NCI-H146 (cell line): ENCODE measurements around the gene ACBD4.
"Not testable (repeated sequence)": the region's sequence is repeated elsewhere in the genome, so short reads cannot be mapped to it uniquely, and the experiment has no call there.

Source experiments
- DNase-seq: peaks from one replicate; lab custom pipeline; 2025; lab: John Stamatoyannopoulos, UW

The ACBD4 gene

GRCh38 chr17:45119964-45120363 is 15.5 kb upstream of the ACBD4 start:
- no peak for DNase-seq

GRCh38 chr17:45120558-45120957 is 14.9 kb upstream of the ACBD4 start:
- DNase-seq = no peak

- DNase-seq = no peak
Measured at GRCh38 chr17:45121055-45121454, 14.4 kb upstream of the ACBD4 start.

DNA sequence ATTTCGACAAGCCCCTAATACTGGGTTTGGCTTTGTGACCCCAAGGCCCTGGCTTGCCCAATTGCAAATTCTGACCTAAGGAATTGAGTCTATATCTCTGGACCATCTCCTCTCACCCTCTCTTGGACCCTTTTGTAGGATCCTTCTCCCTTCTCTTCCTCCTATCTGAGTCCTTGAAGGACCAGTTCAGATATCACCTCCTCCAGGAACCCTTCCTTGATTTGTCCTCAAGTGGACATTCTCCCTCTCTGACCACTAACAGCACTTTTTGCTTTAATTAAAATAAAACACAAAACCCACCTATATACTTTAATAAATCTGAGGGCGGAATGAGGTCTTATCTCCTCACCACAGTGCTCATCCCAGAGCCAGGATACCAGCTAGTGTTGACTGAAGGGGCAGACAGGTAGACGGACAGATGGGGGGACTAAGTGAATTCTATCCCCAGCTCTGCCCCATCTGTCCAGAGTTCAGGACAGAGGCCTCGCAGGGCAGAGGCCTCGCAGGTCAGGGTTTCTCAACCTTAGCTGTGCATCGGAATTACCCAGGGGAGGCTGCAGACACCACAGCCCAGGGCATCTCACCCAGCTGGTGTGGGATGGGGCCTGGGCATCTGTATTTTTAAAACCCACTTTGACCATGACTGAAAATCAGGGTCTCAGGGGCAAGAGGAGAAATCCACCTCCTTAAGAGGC is 12.3 kb upstream of the ACBD4 start:
- DNase-seq = no peak

DNA sequence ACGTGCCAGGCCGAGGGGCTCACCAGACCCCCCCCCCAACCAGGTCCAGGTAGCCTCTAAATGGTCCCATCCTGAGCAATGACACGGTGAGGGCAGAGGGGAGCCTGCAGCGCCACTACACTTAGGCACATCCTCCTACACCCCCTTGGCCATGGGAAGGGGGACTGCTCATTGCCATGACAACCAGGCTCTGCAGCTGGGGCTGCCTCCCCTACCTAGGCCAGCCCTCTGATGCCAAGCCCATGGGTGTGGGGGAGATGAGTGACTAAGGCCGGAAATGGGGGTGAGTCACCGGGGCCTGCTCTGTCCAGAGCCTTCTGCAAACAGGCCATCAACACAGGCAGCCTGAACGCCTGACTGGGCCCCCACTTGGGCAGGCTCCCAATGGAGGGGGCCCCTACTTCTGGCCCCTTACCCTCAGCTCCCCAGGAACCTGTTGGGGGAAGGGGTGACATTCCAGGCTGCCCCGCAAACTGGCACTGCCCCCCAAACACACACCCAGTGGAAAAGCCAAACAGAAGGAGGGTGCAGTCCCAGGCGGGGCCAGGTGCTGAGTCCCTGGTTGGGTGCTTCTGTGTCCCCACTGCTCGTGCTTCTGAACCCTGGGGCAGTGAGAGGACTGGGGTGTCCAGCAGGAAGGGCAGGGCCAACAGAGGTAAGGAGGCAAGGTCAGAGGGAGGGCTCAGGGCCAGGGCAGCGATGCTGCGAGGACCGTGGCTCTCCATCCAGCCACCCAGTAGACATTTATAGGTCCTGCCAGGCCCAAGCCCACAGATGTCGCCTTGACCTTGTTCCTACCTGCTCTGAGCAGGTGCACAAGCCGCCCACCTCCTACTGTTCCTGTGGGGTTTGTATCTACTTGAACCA is 11.3 kb upstream of the ACBD4 start:
- DNase-seq = no peak

DNA sequence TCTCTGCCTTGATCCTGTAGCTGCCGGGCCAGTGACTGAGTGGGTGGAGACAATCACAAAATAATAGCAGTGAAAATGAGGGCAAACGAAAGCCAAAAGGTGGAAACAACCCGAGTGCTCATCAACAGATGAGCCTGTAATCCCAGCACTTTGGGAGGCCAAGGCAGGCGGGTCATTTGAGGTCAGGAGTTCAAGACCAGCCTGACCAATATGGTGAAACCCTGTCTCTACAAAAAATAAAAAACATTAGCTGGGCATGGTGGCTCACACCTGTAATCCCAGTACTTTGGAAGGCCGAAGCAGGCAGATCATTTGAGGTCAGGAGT is 10.7 kb upstream of the ACBD4 start:
- not testable (repeated sequence) for DNase-seq

DNA sequence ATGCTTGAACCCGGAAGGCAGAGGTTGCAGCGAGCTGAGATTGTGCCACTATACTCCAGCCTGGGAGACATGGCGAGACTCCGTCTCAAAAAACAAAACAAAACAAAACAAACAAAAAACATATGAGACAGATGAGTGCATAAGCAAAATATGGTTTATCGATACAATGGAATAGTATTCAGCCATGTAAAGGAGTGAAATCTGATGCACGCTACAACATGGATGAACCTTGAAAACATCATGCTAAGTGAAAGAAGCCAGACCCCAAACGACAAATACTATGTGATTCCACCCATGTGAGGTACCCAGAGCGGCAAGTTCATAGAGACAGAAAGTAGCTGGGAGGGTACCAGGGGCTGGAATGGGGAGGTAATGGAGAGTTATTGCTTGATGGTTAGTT is 10.0 kb upstream of the ACBD4 start:
- no peak for DNase-seq

GRCh38 chr17:45127207-45127547 is 8.3 kb upstream of the ACBD4 start:
- no peak for DNase-seq

GRCh38 chr17:45127548-45128300 is 7.8 kb upstream of the ACBD4 start:
- DNase-seq = no peak

DNA sequence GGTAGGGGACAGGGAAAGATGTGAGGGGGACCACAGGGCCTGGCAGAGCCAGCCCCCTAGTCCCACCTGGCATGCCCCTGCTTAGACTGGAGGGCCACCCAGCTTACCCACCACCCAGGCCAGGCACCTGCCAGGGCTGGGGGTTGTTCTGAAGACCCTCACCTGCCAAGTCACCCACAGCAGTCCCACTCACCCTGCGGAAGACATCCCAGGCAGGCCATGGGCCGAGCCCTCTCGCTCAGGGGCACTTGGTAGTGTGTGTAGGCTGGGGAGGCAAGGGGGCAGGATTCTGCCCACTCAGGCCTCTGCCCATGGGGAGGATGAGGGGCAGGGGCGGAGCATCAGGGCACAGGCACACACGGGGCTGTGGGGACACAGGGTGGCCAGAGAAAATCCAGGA is 7.2 kb upstream of the ACBD4 start:
- no peak for DNase-seq

GRCh38 chr17:45128989-45129388 is 6.5 kb upstream of the ACBD4 start:
- no peak for DNase-seq

DNA sequence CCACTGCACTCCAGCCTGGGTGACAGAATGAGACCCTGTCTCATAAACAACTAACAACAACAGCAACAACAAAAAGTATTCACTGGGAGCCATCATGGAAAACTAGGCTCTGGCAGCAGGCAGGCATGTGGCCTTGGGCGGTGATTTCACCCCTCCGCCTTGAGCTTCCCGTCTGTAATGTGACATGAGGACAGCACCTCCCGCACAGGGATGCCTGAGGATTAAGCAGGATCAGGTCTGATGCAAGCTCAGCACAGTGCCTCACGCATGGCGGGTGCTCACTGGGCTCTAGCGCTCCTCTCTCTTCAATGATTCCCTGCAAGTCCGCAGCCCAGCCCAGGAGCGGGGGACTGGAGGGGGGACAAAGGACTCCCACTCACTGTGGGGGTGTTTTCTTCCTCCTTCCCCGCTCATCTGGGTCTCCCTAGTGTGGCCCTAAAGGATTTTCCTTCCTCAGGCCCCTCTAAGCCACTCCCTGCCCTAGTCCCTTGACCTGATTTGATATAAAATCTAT is 6.0 kb upstream of the ACBD4 start:
- DNase-seq = no peak

- no peak for DNase-seq
Measured at GRCh38 chr17:45129940-45130680, 5.4 kb upstream of the ACBD4 start.

DNA sequence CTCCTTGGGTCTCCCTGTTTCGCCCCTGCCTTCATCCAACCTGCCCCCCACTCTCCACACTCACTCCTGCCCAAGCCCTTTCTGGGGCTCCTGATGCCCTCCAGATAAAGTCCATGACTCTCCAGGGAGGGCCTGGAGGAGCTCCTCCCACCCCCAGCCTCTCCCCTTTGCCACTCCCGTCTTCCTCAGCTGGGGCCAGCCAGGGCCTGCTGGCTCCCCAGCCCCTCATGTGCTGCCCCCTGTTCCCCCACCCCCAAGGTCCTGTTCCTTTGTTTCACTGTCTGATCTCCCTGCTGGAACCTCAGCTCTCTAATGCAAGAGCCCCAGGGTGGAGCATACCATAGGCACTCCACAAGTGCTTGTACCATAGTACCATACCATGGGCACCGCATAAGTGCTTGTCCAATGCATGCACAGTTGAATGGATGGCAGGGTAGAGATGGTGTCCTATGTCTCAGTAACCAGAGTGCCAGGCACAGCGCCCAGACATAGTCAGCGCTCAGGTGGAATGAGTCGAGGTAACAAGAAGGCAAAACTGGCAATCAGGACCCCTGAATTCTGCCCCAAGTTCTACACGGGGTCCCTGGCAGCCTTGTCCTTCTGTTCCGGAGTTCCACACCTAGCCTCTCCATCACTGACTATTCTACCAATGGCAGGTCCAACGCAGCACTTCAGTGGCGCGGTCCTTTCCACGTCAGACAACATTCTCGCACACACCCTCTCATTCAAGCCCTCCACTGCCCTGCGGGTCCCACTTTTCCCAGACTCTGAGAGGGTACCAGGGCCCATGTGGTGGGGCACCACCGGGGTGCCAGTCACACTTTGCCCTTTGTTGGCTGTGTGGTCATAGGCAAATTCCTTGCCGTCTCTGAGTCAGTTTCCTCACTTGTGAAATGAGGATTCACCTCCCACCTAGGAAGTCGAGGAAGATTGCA is 4.5 kb upstream of the ACBD4 start:
- no peak for DNase-seq

DNA sequence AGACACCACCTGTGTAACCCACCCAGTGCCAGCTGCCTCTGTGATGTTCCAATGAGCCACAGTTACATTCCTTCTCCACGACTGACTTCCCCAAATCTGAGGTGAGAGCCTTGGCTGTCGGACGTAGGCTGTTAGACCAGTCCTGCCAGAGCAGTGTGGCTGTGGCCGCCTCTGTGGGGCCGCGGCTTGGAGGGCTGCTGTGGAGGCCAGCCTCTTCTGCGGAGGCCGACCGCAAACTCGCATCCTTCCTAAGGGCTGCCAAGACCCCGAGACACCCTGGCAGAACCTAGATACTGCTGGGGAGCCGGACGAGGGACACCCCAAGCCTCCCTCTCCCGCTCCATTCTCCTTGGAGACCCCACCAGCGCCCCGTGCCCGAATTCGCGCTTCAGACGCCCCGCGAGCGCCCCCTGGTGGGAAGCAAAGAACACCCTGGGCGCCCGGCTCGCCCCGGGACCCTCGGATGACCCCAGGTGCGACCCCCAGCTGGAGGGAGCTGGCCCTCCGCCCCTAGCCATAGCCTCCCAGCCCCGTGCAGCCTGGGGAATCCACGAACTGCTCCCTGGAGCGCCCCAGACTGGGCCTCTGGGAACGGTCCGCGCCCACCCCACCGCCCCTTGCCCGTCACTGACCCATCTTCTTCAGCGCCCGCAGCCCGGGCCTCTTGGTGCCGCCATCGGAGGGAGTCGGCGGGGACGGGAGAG is 3.7 kb upstream of the ACBD4 start:
- DNase-seq = no peak

DNA sequence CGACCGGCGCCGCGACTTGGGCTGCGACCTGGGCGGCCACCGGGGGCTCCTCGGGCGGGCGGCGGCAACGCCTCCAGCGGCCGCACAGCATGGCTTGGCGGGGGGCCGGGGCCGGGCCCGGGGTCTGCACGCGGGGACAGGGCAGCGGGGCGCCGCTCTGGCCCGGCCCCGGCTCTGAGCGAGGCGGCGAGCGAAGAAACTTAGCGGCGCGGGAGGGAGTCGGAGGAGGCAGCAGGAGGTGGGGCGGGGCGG is 3.2 kb upstream of the ACBD4 start, which contains the start of gene PLCD3:
Gene PLCD3 (minus strand): TSS at position 196 of the 252 bp plus-strand sequence. CDS start 105 bp downstream, at position 91.
- DNase-seq = no peak

DNA sequence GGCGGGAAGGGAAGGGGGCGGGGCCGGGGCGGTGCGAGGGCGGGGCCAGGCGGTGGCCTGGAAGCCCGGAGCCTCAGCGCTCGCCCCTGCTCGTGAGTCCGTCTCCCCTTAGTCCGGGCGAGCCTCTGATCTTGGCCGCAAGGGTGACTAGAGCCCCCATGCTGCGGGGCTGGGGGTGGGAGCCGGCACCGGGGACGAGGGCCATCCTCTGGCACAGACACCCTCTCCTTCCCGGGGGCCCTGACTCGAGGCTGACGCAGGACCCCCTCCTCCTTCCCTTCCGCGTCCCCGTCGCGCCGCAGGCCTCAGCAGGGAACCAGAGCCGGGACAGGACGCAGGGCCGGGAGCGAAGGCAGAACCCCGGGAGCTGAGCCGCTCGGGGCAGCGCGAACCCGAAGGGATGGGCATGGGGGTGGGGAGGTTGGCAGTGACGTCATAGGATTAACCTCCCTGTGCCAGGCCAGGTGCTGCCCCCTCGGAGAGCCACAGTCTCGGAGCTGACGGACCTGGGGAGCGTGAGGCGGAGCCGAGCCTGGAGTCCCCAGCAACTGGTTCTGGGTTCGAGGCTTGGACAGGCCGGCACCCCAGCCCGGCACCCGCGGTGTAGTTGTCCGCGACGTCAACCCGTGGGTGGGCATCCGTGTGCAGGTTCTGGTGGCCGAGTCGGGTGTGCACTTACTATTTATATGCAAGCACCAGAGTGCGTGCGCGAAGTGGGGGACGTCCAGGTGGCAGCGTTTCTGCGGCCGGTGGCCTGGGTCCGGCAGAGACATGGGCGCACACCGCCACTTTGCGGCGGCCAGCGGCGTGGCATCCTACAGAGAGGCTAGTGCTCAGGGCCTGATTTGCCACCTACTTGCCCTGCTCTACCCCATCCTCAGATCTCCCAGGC is 2.7 kb upstream of the ACBD4 start:
- peak; percentile 80 for DNase-seq

GRCh38 chr17:45135978-45136791 is 698 bp downstream of the ACBD4 start:
- DNase-seq = no peak
